ENCODE measurements around the gene ATP8B4.

GRCh38 chr15:49902685-49903501 is 216.1 kb downstream of the ATP8B4 start:
- TF ChIP-seq POLR2A (IDR thresholded peaks at IDR 0.05) (no peak), CTCF (IDR thresholded peaks at IDR 0.05) (no peak)

All from prostate gland (tissue), 2 donors.